ENCODE data around the gene RASA2. TPM values are rescaled to one million over a fixed set of nuclear protein-coding genes. Genes with fewer than 3 reads are reported as not detected.
A peak's percentile ranks its signal among the peaks of the same experiment; 100 is the strongest.

Gene RASA2
- total and polyA plus RNA-seq, 2 of the 4 experiments (the other 2 are of a cell fraction) = 6.1 to 14.0 TPM

DNA sequence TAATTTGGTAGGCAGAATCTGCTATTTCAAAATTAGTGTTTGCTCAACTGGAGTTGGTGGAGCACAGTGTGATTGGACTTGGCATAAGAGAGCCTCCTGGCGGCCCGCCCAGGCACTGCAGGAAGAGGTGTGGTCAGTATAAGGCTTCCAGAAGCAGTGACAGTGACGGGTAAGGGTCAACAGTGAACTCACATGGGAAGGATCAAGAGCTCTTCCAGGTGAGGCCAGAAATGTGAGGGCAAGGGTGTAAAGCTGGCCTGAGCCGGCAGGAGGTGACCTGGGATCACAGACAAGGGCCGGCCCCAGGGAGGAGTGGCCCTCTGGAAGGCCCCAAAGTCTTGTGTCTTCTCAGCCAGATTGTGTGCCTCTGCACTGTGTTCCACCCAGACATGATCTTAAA lies 158.1 kb downstream of the RASA2 start:
- H4K8ac ChIP-seq (ENCODE audit: low read depth in 2 of 2, low read length in 2 of 2) = no peak overlapping the region
- intact Hi-C loops (cut with micrococcal nuclease) = loop anchor here (5.0 kb wide), 1 partner anchor 92 kb away; the partner anchor contains the start of gene RNF7

More for the DNA sequence above, 158.1 kb downstream of the RASA2 start:
- peaks cover 3% of the 10 kb centered on the region for H3K9me1 ChIP-seq (ENCODE audit: insufficient read depth, low read length)
- in situ Hi-C loops (cut with MboI; ENCODE audit: low sequenced_read_pairs) = no loop called here
- peak overlapping the region; percentile 34 for H2AFZ ChIP-seq (replicated peaks; ENCODE audit: low read length, poor library complexity)
- no peaks in the 10 kb centered on the region for H3K27me3 ChIP-seq (ENCODE audit: control insufficient read depth, insufficient read depth, low read length)
- WGBS, 2 experiments (ENCODE audit: extremely low coverage in 2 of 2, insufficient read length in 1 of 2) = 0% methylated on average over 2 of the region's 5 CpGs; no CpG with 5 or more reads in 1 of the 2 experiments
- peak; percentile 79 for ATAC-seq (ENCODE audit: low read depth)
- no peaks in the 10 kb centered on the region for H3K4me1 ChIP-seq (ENCODE audit: control insufficient read depth, insufficient read depth, low read length)
- no peak overlapping the region for H3K4me3 ChIP-seq (ENCODE audit: insufficient read depth, low read depth, low read length)
- no peak overlapping the region for H2BK5ac ChIP-seq (ENCODE audit: low read depth, low read length, poor library complexity, severe bottlenecking)
- no peak overlapping the region for H3K4me2 ChIP-seq (ENCODE audit: low read depth, low read length)
- no peak overlapping the region for H3K4ac ChIP-seq (ENCODE audit: low read depth, low read length)
- no peak for TF ChIP-seq FOS (IDR thresholded peaks at IDR 0.05; ENCODE audit: low read depth, low read length)
- TF ChIP-seq MAFK (IDR thresholded peaks at IDR 0.05; ENCODE audit: low read depth, low read length) = no peak
- TF ChIP-seq BHLHE40 (IDR thresholded peaks at IDR 0.05; ENCODE audit: low read depth, low read length) = no peak
- TF ChIP-seq, protein P1, sequence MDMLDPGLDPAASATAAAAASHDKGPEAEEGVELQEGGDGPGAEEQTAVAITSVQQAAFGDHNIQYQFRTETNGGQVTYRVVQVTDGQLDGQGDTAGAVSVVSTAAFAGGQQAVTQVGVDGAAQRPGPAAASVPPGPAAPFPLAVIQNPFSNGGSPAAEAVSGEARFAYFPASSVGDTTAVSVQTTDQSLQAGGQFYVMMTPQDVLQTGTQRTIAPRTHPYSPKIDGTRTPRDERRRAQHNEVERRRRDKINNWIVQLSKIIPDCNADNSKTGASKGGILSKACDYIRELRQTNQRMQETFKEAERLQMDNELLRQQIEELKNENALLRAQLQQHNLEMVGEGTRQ (IDR thresholded peaks at IDR 0.05; ENCODE audit: low read depth, low read length) = no peak
- no peak for TF ChIP-seq NFE2L2 (IDR thresholded peaks at IDR 0.05; ENCODE audit: low read depth, low read length)
- TF ChIP-seq MAZ (IDR thresholded peaks at IDR 0.05; ENCODE audit: borderline replicate concordance, low read depth, low read length) = no peak
- TF ChIP-seq POLR2A (IDR thresholded peaks at IDR 0.05; ENCODE audit: low read depth, low read length) = no peak
- no peak for TF ChIP-seq RCOR1 (IDR thresholded peaks at IDR 0.05; ENCODE audit: insufficient replicate concordance, low read length)
- no peak for TF ChIP-seq CHD1 (IDR thresholded peaks at IDR 0.05; ENCODE audit: low read depth, low read length)
- no peak for TF ChIP-seq CEBPB (IDR thresholded peaks at IDR 0.05; ENCODE audit: low read depth, low read length)
- no peak for TF ChIP-seq MXI1 (IDR thresholded peaks at IDR 0.05; ENCODE audit: borderline replicate concordance, low read depth, low read length)
- peak; percentile 52 for TF ChIP-seq SMC3 (IDR thresholded peaks at IDR 0.05; ENCODE audit: low read depth, low read length)
- no peak for TF ChIP-seq RFX5 (IDR thresholded peaks at IDR 0.05; ENCODE audit: low read depth, low read length)
- TF ChIP-seq, protein P2, sequence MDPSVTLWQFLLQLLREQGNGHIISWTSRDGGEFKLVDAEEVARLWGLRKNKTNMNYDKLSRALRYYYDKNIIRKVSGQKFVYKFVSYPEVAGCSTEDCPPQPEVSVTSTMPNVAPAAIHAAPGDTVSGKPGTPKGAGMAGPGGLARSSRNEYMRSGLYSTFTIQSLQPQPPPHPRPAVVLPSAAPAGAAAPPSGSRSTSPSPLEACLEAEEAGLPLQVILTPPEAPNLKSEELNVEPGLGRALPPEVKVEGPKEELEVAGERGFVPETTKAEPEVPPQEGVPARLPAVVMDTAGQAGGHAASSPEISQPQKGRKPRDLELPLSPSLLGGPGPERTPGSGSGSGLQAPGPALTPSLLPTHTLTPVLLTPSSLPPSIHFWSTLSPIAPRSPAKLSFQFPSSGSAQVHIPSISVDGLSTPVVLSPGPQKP (IDR thresholded peaks at IDR 0.05; ENCODE audit: borderline replicate concordance, low read depth, low read length) = no peak
- TF ChIP-seq, protein P3, sequence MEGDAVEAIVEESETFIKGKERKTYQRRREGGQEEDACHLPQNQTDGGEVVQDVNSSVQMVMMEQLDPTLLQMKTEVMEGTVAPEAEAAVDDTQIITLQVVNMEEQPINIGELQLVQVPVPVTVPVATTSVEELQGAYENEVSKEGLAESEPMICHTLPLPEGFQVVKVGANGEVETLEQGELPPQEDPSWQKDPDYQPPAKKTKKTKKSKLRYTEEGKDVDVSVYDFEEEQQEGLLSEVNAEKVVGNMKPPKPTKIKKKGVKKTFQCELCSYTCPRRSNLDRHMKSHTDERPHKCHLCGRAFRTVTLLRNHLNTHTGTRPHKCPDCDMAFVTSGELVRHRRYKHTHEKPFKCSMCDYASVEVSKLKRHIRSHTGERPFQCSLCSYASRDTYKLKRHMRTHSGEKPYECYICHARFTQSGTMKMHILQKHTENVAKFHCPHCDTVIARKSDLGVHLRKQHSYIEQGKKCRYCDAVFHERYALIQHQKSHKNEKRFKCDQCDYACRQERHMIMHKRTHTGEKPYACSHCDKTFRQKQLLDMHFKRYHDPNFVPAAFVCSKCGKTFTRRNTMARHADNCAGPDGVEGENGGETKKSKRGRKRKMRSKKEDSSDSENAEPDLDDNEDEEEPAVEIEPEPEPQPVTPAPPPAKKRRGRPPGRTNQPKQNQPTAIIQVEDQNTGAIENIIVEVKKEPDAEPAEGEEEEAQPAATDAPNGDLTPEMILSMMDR (conservative IDR thresholded peaks at IDR 0.05; ENCODE audit: low read depth, low read length) = peak; percentile 56
- TF ChIP-seq RAD21 (IDR thresholded peaks at IDR 0.05; ENCODE audit: low read length) = peak; percentile 47
- POLR2A ChIA-PET (ENCODE audit: unreplicated experiment) = no interaction called here
- H3K18ac ChIP-seq (ENCODE audit: low read depth, low read length) = no peak overlapping the region
- H3K79me1 ChIP-seq (ENCODE audit: low read depth in 1 of 2, low read length in 2 of 2) = no peaks in the 10 kb centered on the region
- DNase-seq = peak; percentile 51
- no peak overlapping the region for H3K27ac ChIP-seq (ENCODE audit: insufficient read depth, low read length)
- no peak overlapping the region for H3K14ac ChIP-seq (replicated peaks; ENCODE audit: low read depth, low read length)
- peak overlapping the region; percentile 11 for H2AK5ac ChIP-seq (ENCODE audit: low read depth, low read length)
- no peak overlapping the region for H4K5ac ChIP-seq (ENCODE audit: low read depth, low read length)
- no peak overlapping the region for H4K91ac ChIP-seq (ENCODE audit: insufficient read depth, low read depth, low read length)
- no TSS peak for BruUV-seq (replicated peaks)
- no peak overlapping the region for H2BK20ac ChIP-seq (ENCODE audit: low read depth, low read length)
- no peaks in the 10 kb centered on the region for H4K20me1 ChIP-seq (ENCODE audit: insufficient read depth, low read length)
- CTCF ChIA-PET = interaction anchor here (0.6 kb wide), 1 partner anchor 481 kb away, joined by 4 read pairs; no protein-coding TSS in a partner anchor
- H2BK15ac ChIP-seq (ENCODE audit: low read depth, low read length) = no peak overlapping the region
- no peak overlapping the region for H2BK120ac ChIP-seq (ENCODE audit: low read depth, low read length)
- H3K9me3 ChIP-seq (ENCODE audit: control insufficient read depth, insufficient read depth, low read length) = no peaks in the 10 kb centered on the region
- dilution Hi-C loops (cut with HindIII; ENCODE audit: low sequenced_read_pairs, unreplicated experiment) = no loop called here
- no peaks in the 10 kb centered on the region for H3K36me3 ChIP-seq (ENCODE audit: control insufficient read depth, insufficient read depth, low read length)
- H3K9ac ChIP-seq (ENCODE audit: low read depth, low read length) = no peak overlapping the region
- no peak overlapping the region for H3K23ac ChIP-seq (ENCODE audit: low read depth, low read length)
- H3K56ac ChIP-seq (ENCODE audit: extremely low read depth, insufficient read depth, low read length) = no peak overlapping the region
- peak overlapping the region; percentile 80 for H2AK9ac ChIP-seq (replicated peaks; ENCODE audit: low read depth, low read length, poor library complexity)
